Measurements from ENCODE around the gene TPD52L1. TPM values are rescaled to one million over a fixed set of nuclear protein-coding genes. Genes with fewer than 3 reads are reported as not detected.

The TPD52L1 gene
- total RNA-seq, 1 experiment from 2014 or later, result 7.3 TPM

- Histone ChIP-seq H3K4me3 (ENCODE audit: insufficient read depth, low read depth, low read length) (no peak overlapping the region), H3K27me3 (ENCODE audit: control insufficient read depth, insufficient read depth, low read length) (no peaks in the 10 kb centered on the region), H3K36me3 (replicated peaks; ENCODE audit: control insufficient read depth, insufficient read depth, low read length) (no peaks in the 10 kb centered on the region)
- DNase-seq, result no peak
These were observed 91.5 kb downstream of the TPD52L1 start for GRCh38 chr6:125245109-125245508.

- DNase-seq, result no peak
- no peaks in the 10 kb centered on the region for H3K27me3 ChIP-seq (ENCODE audit: control insufficient read depth, insufficient read depth, low read length)
- no peaks in the 10 kb centered on the region for H3K36me3 ChIP-seq (replicated peaks; ENCODE audit: control insufficient read depth, insufficient read depth, low read length)
- no peak overlapping the region for H3K4me3 ChIP-seq (ENCODE audit: insufficient read depth, low read depth, low read length)
These were observed 92.1 kb downstream of the TPD52L1 start for GRCh38 chr6:125245523-125246264.

GRCh38 chr6:125246566-125246965 is 93.0 kb downstream of the TPD52L1 start:
- H3K4me3 ChIP-seq (ENCODE audit: insufficient read depth, low read depth, low read length), result no peak overlapping the region
- no peaks in the 10 kb centered on the region for H3K27me3 ChIP-seq (ENCODE audit: control insufficient read depth, insufficient read depth, low read length)
- H3K36me3 ChIP-seq (replicated peaks; ENCODE audit: control insufficient read depth, insufficient read depth, low read length), result no peaks in the 10 kb centered on the region
- DNase-seq, result no peak

- Histone ChIP-seq H3K27me3 (ENCODE audit: control insufficient read depth, insufficient read depth, low read length) (no peaks in the 10 kb centered on the region), H3K36me3 (replicated peaks; ENCODE audit: control insufficient read depth, insufficient read depth, low read length) (no peaks in the 10 kb centered on the region), H3K4me3 (ENCODE audit: insufficient read depth, low read depth, low read length) (no peak overlapping the region)
- DNase-seq, result no peak
These were observed 94.6 kb downstream of the TPD52L1 start for GRCh38 chr6:125248136-125248535.

GRCh38 chr6:125250511-125250910 is 96.9 kb downstream of the TPD52L1 start:
- DNase-seq, result no peak
- Histone ChIP-seq H3K4me3 (ENCODE audit: insufficient read depth, low read depth, low read length) (no peak overlapping the region), H3K27me3 (ENCODE audit: control insufficient read depth, insufficient read depth, low read length) (no peaks in the 10 kb centered on the region), H3K36me3 (replicated peaks; ENCODE audit: control insufficient read depth, insufficient read depth, low read length) (no peaks in the 10 kb centered on the region)

GRCh38 chr6:125251516-125252220 is 98.1 kb downstream of the TPD52L1 start:
- no peaks in the 10 kb centered on the region for H3K36me3 ChIP-seq (replicated peaks; ENCODE audit: control insufficient read depth, insufficient read depth, low read length)
- peak; percentile 34 for DNase-seq
- H3K27me3 ChIP-seq (ENCODE audit: control insufficient read depth, insufficient read depth, low read length), result no peaks in the 10 kb centered on the region
- no peak overlapping the region for H3K4me3 ChIP-seq (ENCODE audit: insufficient read depth, low read depth, low read length)

GRCh38 chr6:125252891-125253290 is 99.3 kb downstream of the TPD52L1 start:
- DNase-seq, result no peak
- Histone ChIP-seq H3K36me3 (replicated peaks; ENCODE audit: control insufficient read depth, insufficient read depth, low read length) (no peaks in the 10 kb centered on the region), H3K4me3 (ENCODE audit: insufficient read depth, low read depth, low read length) (no peak overlapping the region), H3K27me3 (ENCODE audit: control insufficient read depth, insufficient read depth, low read length) (no peaks in the 10 kb centered on the region)

GRCh38 chr6:125253881-125254280 is 100.3 kb downstream of the TPD52L1 start:
- no peaks in the 10 kb centered on the region for H3K27me3 ChIP-seq (ENCODE audit: control insufficient read depth, insufficient read depth, low read length)
- no peaks in the 10 kb centered on the region for H3K36me3 ChIP-seq (replicated peaks; ENCODE audit: control insufficient read depth, insufficient read depth, low read length)
- no peak overlapping the region for H3K4me3 ChIP-seq (ENCODE audit: insufficient read depth, low read depth, low read length)
- no peak for DNase-seq

GRCh38 chr6:125254321-125254720 is 100.7 kb downstream of the TPD52L1 start:
- H3K36me3 ChIP-seq (replicated peaks; ENCODE audit: control insufficient read depth, insufficient read depth, low read length), result no peaks in the 10 kb centered on the region
- H3K27me3 ChIP-seq (ENCODE audit: control insufficient read depth, insufficient read depth, low read length), result no peaks in the 10 kb centered on the region
- no peak for DNase-seq
- H3K4me3 ChIP-seq (ENCODE audit: insufficient read depth, low read depth, low read length), result no peak overlapping the region

GRCh38 chr6:125255201-125255600 is 101.6 kb downstream of the TPD52L1 start:
- no peak overlapping the region for H3K4me3 ChIP-seq (ENCODE audit: insufficient read depth, low read depth, low read length)
- no peak for DNase-seq
- no peaks in the 10 kb centered on the region for H3K36me3 ChIP-seq (replicated peaks; ENCODE audit: control insufficient read depth, insufficient read depth, low read length)
- no peaks in the 10 kb centered on the region for H3K27me3 ChIP-seq (ENCODE audit: control insufficient read depth, insufficient read depth, low read length)

GRCh38 chr6:125257351-125257750 is 103.8 kb downstream of the TPD52L1 start:
- no peaks in the 10 kb centered on the region for H3K36me3 ChIP-seq (replicated peaks; ENCODE audit: control insufficient read depth, insufficient read depth, low read length)
- DNase-seq, result no peak
- H3K27me3 ChIP-seq (ENCODE audit: control insufficient read depth, insufficient read depth, low read length), result no peaks in the 10 kb centered on the region
- no peak overlapping the region for H3K4me3 ChIP-seq (ENCODE audit: insufficient read depth, low read depth, low read length)

- no peak for DNase-seq
- H3K4me3 ChIP-seq (ENCODE audit: insufficient read depth, low read depth, low read length), result no peak overlapping the region
- no peaks in the 10 kb centered on the region for H3K36me3 ChIP-seq (replicated peaks; ENCODE audit: control insufficient read depth, insufficient read depth, low read length)
- H3K27me3 ChIP-seq (ENCODE audit: control insufficient read depth, insufficient read depth, low read length), result no peaks in the 10 kb centered on the region
These were observed 105.2 kb downstream of the TPD52L1 start for GRCh38 chr6:125258651-125259353.

- H3K4me3 ChIP-seq (ENCODE audit: insufficient read depth, low read depth, low read length), result no peak overlapping the region
- DNase-seq, result no peak
- no peaks in the 10 kb centered on the region for H3K36me3 ChIP-seq (replicated peaks; ENCODE audit: control insufficient read depth, insufficient read depth, low read length)
- no peaks in the 10 kb centered on the region for H3K27me3 ChIP-seq (ENCODE audit: control insufficient read depth, insufficient read depth, low read length)
These were observed 105.8 kb downstream of the TPD52L1 start for GRCh38 chr6:125259354-125259736.

- Histone ChIP-seq H3K27me3 (ENCODE audit: control insufficient read depth, insufficient read depth, low read length) (no peaks in the 10 kb centered on the region), H3K36me3 (replicated peaks; ENCODE audit: control insufficient read depth, insufficient read depth, low read length) (no peaks in the 10 kb centered on the region)
- peak; percentile 19 for DNase-seq
These were observed 108.7 kb downstream of the TPD52L1 start for GRCh38 chr6:125262016-125263013.

More at GRCh38 chr6:125262016-125263013, 108.7 kb downstream of the TPD52L1 start:
- H3K4me3 ChIP-seq (ENCODE audit: insufficient read depth, low read depth, low read length), result no peak overlapping the region

Measured in H7 (cell line).